Astrocyte of the spinal cord (primary cell): ENCODE results near the gene FFAR2.

Experiments
- DNase-seq: peaks from one replicate; pipeline ENCODE4 v3.0.0; 2011; ENCODE audit warnings: low read depth, low spot score
- H3K4me3 ChIP-seq: 2 replicates; pipeline ENCODE4 v1.5.1; 2011; ENCODE audit warnings: low read depth, mild to moderate bottlenecking, low read length, moderate library complexity
- in situ Hi-C: cut with HindIII; loops from 2 replicates; pipeline ENCODE4 v1.10.0; 2017; ENCODE audit warnings: low sequenced_read_pairs
- TF ChIP-seq, protein P1 (sequence below): IDR thresholded peaks from 2 replicates; pipeline ENCODE4 v1.5.1; 2012; ENCODE audit warnings: low read depth, mild to moderate bottlenecking, low read length, inconsistent platforms

FFAR2 gene

GRCh38 chr19:35433448-35433847 is 14.6 kb upstream of the FFAR2 start:
- in situ Hi-C loops: no loop called here
- no peak overlapping the region for H3K4me3 ChIP-seq
- DNase-seq: no peak
- TF ChIP-seq, protein P1, sequence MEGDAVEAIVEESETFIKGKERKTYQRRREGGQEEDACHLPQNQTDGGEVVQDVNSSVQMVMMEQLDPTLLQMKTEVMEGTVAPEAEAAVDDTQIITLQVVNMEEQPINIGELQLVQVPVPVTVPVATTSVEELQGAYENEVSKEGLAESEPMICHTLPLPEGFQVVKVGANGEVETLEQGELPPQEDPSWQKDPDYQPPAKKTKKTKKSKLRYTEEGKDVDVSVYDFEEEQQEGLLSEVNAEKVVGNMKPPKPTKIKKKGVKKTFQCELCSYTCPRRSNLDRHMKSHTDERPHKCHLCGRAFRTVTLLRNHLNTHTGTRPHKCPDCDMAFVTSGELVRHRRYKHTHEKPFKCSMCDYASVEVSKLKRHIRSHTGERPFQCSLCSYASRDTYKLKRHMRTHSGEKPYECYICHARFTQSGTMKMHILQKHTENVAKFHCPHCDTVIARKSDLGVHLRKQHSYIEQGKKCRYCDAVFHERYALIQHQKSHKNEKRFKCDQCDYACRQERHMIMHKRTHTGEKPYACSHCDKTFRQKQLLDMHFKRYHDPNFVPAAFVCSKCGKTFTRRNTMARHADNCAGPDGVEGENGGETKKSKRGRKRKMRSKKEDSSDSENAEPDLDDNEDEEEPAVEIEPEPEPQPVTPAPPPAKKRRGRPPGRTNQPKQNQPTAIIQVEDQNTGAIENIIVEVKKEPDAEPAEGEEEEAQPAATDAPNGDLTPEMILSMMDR: no peak

GRCh38 chr19:35435896-35436295 is 12.2 kb upstream of the FFAR2 start:
- in situ Hi-C loops: no loop called here

GRCh38 chr19:35436477-35437405 is 11.3 kb upstream of the FFAR2 start:
- H3K4me3 ChIP-seq: no peak overlapping the region
- in situ Hi-C loops: no loop called here
- TF ChIP-seq, protein P1: no peak
- DNase-seq: no peak

More at GRCh38 chr19:35435896-35436295, 12.2 kb upstream of the FFAR2 start:
- DNase-seq: no peak
- TF ChIP-seq, protein P1: no peak
- H3K4me3 ChIP-seq: no peak overlapping the region

- in situ Hi-C loops: no loop called here
- no peak for DNase-seq
- H3K4me3 ChIP-seq: no peak overlapping the region
- TF ChIP-seq, protein P1: no peak
These were observed 10.6 kb upstream of the FFAR2 start for GRCh38 chr19:35437406-35437951.

DNA sequence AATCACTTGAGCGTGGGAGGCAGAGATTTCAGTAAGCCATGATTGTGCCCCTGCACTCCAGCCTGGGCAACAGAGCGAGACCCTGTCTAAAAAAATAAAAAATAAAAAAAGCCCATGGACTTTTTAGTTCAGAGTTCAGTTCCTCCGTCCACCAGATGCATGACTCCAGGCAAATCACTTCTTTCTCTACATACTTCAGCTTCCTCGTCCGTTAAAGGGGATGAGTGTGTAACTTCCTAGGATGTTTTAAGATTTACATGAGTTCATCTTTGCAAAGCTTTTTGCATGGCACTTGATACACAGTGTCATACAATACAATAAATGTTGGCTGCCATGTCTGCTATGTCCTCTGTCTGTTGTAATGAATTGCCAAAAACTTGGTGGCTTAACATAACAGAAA is 10.0 kb upstream of the FFAR2 start:
- in situ Hi-C loops: no loop called here
- TF ChIP-seq, protein P1: no peak
- no peak overlapping the region for H3K4me3 ChIP-seq
- no peak for DNase-seq

GRCh38 chr19:35438527-35438926 is 9.5 kb upstream of the FFAR2 start:
- TF ChIP-seq, protein P1: no peak
- in situ Hi-C loops: no loop called here
- DNase-seq: no peak
- no peak overlapping the region for H3K4me3 ChIP-seq
